Testis (tissue), 3 donors: ENCODE measurements around the gene MTA1. TPM values are rescaled to one million over a fixed set of nuclear protein-coding genes. Genes with fewer than 3 reads are reported as not detected.
A peak's percentile ranks its signal among the peaks of the same experiment; 100 is the strongest.

Experiments
- DNase-seq: peaks from one replicate; pipeline ENCODE4 v3.0.0-alpha.2; 2019
- H3K27ac ChIP-seq, 2 donors: fragments of 200-600 bp; sonication (generic); one replicate each; pipeline ENCODE4 v1.5.1; 2019
- H3K27me3 ChIP-seq: fragments of 200-600 bp; sonication (generic); one replicate; pipeline ENCODE4 v1.5.1; 2019
- H3K36me3 ChIP-seq: fragments of 200-600 bp; sonication (generic); one replicate; pipeline ENCODE4 v1.5.1; 2017; ENCODE audit warnings: low read depth; ENCODE audit errors: missing control alignments
- H3K4me1 ChIP-seq: fragments of 200-600 bp; sonication (generic); one replicate; pipeline ENCODE4 v1.5.1; 2019
- H3K4me3 ChIP-seq, 2 donors: fragments of 200-600 bp; sonication (generic); one replicate each; pipeline ENCODE4 v1.5.1; 2017 to 2019
- H3K9me3 ChIP-seq: fragments of 200-600 bp; sonication (generic); one replicate; pipeline ENCODE4 v1.5.1; 2017
- CTCF ChIP-seq, 3 experiments: fragments of 450-650 bp in 2 of 3; fragments of 200-600 bp in 1 of 3; sonication (generic) in 1 of 3; IDR thresholded peaks; one replicate each; pipeline ENCODE4 v1.5.1; 2016 to 2019; ENCODE audit warnings: antibody characterized with exemption in 3 of 3, mild to moderate bottlenecking in 2 of 3, moderate library complexity in 1 of 3
- POLR2A ChIP-seq: fragments of 450-650 bp; IDR thresholded peaks from one replicate; pipeline ENCODE4 v1.6.1; 2017; ENCODE audit warnings: antibody characterized with exemption, mild to moderate bottlenecking, moderate library complexity
- WGBS, 2 donors: methylation state at CpG; one replicate each; pipeline ENCODE4 v1.1.5; 2018; 5-methylcytosine and 5-hydroxymethylcytosine counted together
- intact Hi-C: fragments of 100-400 bp; cut with DNase I; formaldehyde crosslinking; loops from one replicate; pipeline ENCODE4 v1.15.1; 2023; ENCODE audit warnings: low total_unique reads
- polyA plus RNA-seq: library from polyadenylated mRNA; stranded (reverse); fragments of 350-450 nt; fragmentation: Illumina TruSeq; extraction: RNeasy Lipid Tissue Mini Kit (QIAGEN cat#74804); gene quantifications from one replicate; pipeline ENCODE4 v1.2.3, GENCODE V29; 2014; ENCODE audit warnings: low read depth, low replicate concordance; ENCODE audit not compliant: insufficient read depth
- total RNA-seq, 2 donors: library from RNA; depleted of rRNA; stranded (reverse); fragments of >200 nt; gene quantifications; one replicate each; pipeline ENCODE4 v1.2.3, GENCODE V29; 2016

MTA1 gene
- total and polyA plus RNA-seq, 3 donors from 2014 or later = 118 to 135 (median 120) TPM

- 2 to 3% methylated on average over 24 to 25 of the region's 53 CpGs for WGBS, 2 donors
- Histone ChIP-seq H3K27ac (peak overlapping the region; percentile 82 to 86), H3K9me3 (no peaks in the 10 kb centered on the region), H3K27me3 (no peaks in the 10 kb centered on the region), H3K36me3 (no peaks in the 10 kb centered on the region), H3K4me3 (peak overlapping the region; percentile 68 to 76), H3K4me1 (peaks cover 19% of the 10 kb centered on the region)
- intact Hi-C loops = no loop called here
- no peak for TF ChIP-seq CTCF (IDR thresholded peaks at IDR 0.05)
- TF ChIP-seq POLR2A = no peak
- DNase-seq = peak; percentile 83
Measured at GRCh38 chr14:105491366-105491973, 71.8 kb downstream of the MTA1 start.

- no peak overlapping the region for H3K27ac ChIP-seq
- no peaks in the 10 kb centered on the region for H3K9me3 ChIP-seq
- no peaks in the 10 kb centered on the region for H3K36me3 ChIP-seq
- H3K27me3 ChIP-seq = no peaks in the 10 kb centered on the region
- intact Hi-C loops = no loop called here
- WGBS, 2 donors = 79 to 80% methylated on average over 3 to 22 of the region's 24 CpGs
- DNase-seq = no peak
- TF ChIP-seq CTCF (IDR thresholded peaks at IDR 0.05) (no peak), POLR2A (no peak)
- H3K4me3 ChIP-seq = no peak overlapping the region
- H3K4me1 ChIP-seq = peaks cover 15% of the 10 kb centered on the region
Measured at GRCh38 chr14:105492031-105492970, 72.7 kb downstream of the MTA1 start.

- no peak overlapping the region for H3K4me3 ChIP-seq
- 84 to 94% methylated on average over 15 to 19 of the region's 20 CpGs for WGBS, 2 donors
- H3K27ac ChIP-seq = no peak overlapping the region
- no peak for DNase-seq
- H3K9me3 ChIP-seq = no peaks in the 10 kb centered on the region
- TF ChIP-seq POLR2A (no peak), CTCF (IDR thresholded peaks at IDR 0.05) (no peak)
- H3K36me3 ChIP-seq = no peaks in the 10 kb centered on the region
- H3K27me3 ChIP-seq = no peaks in the 10 kb centered on the region
- intact Hi-C loops = no loop called here
- peaks cover 10% of the 10 kb centered on the region for H3K4me1 ChIP-seq
Measured at GRCh38 chr14:105492971-105493871, 73.6 kb downstream of the MTA1 start.

- peaks cover 10% of the 10 kb centered on the region for H3K4me1 ChIP-seq
- H3K27me3 ChIP-seq = no peaks in the 10 kb centered on the region
- no peaks in the 10 kb centered on the region for H3K9me3 ChIP-seq
- no peaks in the 10 kb centered on the region for H3K36me3 ChIP-seq
- intact Hi-C loops = no loop called here
- no peak for TF ChIP-seq CTCF (IDR thresholded peaks at IDR 0.05)
- no peak overlapping the region for H3K27ac ChIP-seq
- 89 to 90% methylated on average over 9 to 16 of the region's 16 CpGs for WGBS, 2 donors
- H3K4me3 ChIP-seq = no peak overlapping the region
- DNase-seq = no peak
Measured at GRCh38 chr14:105493921-105494605, 74.4 kb downstream of the MTA1 start.
